OCI-LY3 (cell line): Measurements from ENCODE around the gene RMND5A.
"Not testable (repeated sequence)": the region's sequence is repeated elsewhere in the genome, so short reads cannot be mapped to it uniquely, and the experiment has no call there.

Experiments used
- H2AFZ ChIP-seq: fragments of 200-600, 300-600 bp; shearing (Covaris generic); 2 replicates; pipeline ENCODE4 v1.6.0; 2014; ENCODE audit warnings: antibody characterized with exemption, low read depth, low read length
- H3K27ac ChIP-seq: fragments of 200-600, 300-600 bp; sonication (generic); 2 replicates; pipeline ENCODE4 v1.5.1; 2014; ENCODE audit warnings: mild to moderate bottlenecking, low read length, moderate library complexity, mixed read lengths
- H3K27me3 ChIP-seq: fragments of 200-600, 300-600 bp; sonication (generic); 2 replicates; pipeline ENCODE4 v1.6.1; 2014; ENCODE audit warnings: low read depth, low read length, mixed read lengths
- H3K36me3 ChIP-seq: fragments of 200-600, 300-600 bp; sonication (generic); replicated peaks from 2 replicates; pipeline ENCODE3; 2014; ENCODE audit warnings: low read depth, low read length, mixed read lengths
- H3K4me1 ChIP-seq: fragments of 300-600, 200-600 bp; sonication (generic); 2 replicates; pipeline ENCODE4 v1.6.1; 2014; ENCODE audit warnings: low read length, mixed read lengths
- H3K4me2 ChIP-seq: fragments of 200-600, 300-600 bp; sonication (generic); 2 replicates; pipeline ENCODE4 v1.6.1; 2014; ENCODE audit warnings: low read length, mixed read lengths
- H3K4me3 ChIP-seq: fragments of 300-600, 200-600 bp; sonication (generic); 2 replicates; pipeline ENCODE4 v1.5.1; 2014; ENCODE audit warnings: antibody characterized with exemption, mild to moderate bottlenecking, low read length, moderate library complexity
- H3K79me2 ChIP-seq: fragments of 300-600, 200-600 bp; shearing (Covaris generic); 2 replicates; pipeline ENCODE4 v1.6.1; 2014; ENCODE audit warnings: mild to moderate bottlenecking, low read length, mixed read lengths
- H3K9ac ChIP-seq: fragments of 300-600, 200-600 bp; shearing (Covaris generic); 2 replicates; pipeline ENCODE4 v1.6.0; 2014; ENCODE audit warnings: mild to moderate bottlenecking, low read length, moderate library complexity
- H3K9me3 ChIP-seq: fragments of 200-600, 300-600 bp; shearing (Covaris generic); 2 replicates; pipeline ENCODE4 v1.6.1; 2014; ENCODE audit warnings: low read length, mixed read lengths; ENCODE audit not compliant: insufficient read depth
- H4K20me1 ChIP-seq: fragments of 200-600, 300-600 bp; sonication (generic); 2 replicates; pipeline ENCODE4 v1.6.1; 2016; ENCODE audit warnings: low read length, mixed read lengths; ENCODE audit not compliant: insufficient read depth

Gene RMND5A

GRCh38 chr2:86725706-86726105, 5.6 kb downstream of the RMND5A start:
- H3K27ac ChIP-seq, H2AFZ ChIP-seq, H3K4me3 ChIP-seq, H3K36me3 ChIP-seq, H3K4me2 ChIP-seq, H3K4me1 ChIP-seq, H3K9me3 ChIP-seq, H4K20me1 ChIP-seq, H3K9ac ChIP-seq, H3K27me3 ChIP-seq: not testable (repeated sequence)
- peaks cover 22% of the 10 kb centered on the region for H3K79me2 ChIP-seq

- not testable (repeated sequence) for H3K27me3 ChIP-seq, H2AFZ ChIP-seq, H3K36me3 ChIP-seq, H3K79me2 ChIP-seq, H3K4me1 ChIP-seq, H3K4me3 ChIP-seq, H3K27ac ChIP-seq, H3K9me3 ChIP-seq, H4K20me1 ChIP-seq, H3K4me2 ChIP-seq, H3K9ac ChIP-seq
Observed at GRCh38 chr2:86732040-86732525, 12.0 kb downstream of the RMND5A start.

GRCh38 chr2:86732837-86733236, 12.7 kb downstream of the RMND5A start:
- H3K9ac ChIP-seq, H3K4me2 ChIP-seq, H3K36me3 ChIP-seq, H2AFZ ChIP-seq, H3K4me3 ChIP-seq, H3K27me3 ChIP-seq, H3K9me3 ChIP-seq, H3K79me2 ChIP-seq, H4K20me1 ChIP-seq, H3K27ac ChIP-seq, H3K4me1 ChIP-seq: not testable (repeated sequence)

- not testable (repeated sequence) for H3K27ac ChIP-seq, H3K9me3 ChIP-seq, H3K36me3 ChIP-seq, H3K4me3 ChIP-seq, H3K4me1 ChIP-seq, H3K79me2 ChIP-seq, H2AFZ ChIP-seq, H3K4me2 ChIP-seq, H3K9ac ChIP-seq, H4K20me1 ChIP-seq, H3K27me3 ChIP-seq
Observed at GRCh38 chr2:86733528-86733927, 13.4 kb downstream of the RMND5A start.

GRCh38 chr2:86734896-86735295, 14.8 kb downstream of the RMND5A start:
- not testable (repeated sequence) for H2AFZ ChIP-seq, H3K9ac ChIP-seq, H4K20me1 ChIP-seq, H3K9me3 ChIP-seq, H3K36me3 ChIP-seq, H3K4me1 ChIP-seq, H3K27ac ChIP-seq, H3K4me3 ChIP-seq, H3K79me2 ChIP-seq, H3K4me2 ChIP-seq, H3K27me3 ChIP-seq

GRCh38 chr2:86739485-86739884, 19.4 kb downstream of the RMND5A start:
- H3K4me1 ChIP-seq, H2AFZ ChIP-seq, H3K4me2 ChIP-seq, H3K9ac ChIP-seq, H3K9me3 ChIP-seq, H4K20me1 ChIP-seq, H3K79me2 ChIP-seq, H3K36me3 ChIP-seq, H3K4me3 ChIP-seq, H3K27me3 ChIP-seq, H3K27ac ChIP-seq: not testable (repeated sequence)

- H3K4me2 ChIP-seq, H3K27me3 ChIP-seq, H3K9me3 ChIP-seq, H3K9ac ChIP-seq, H4K20me1 ChIP-seq, H2AFZ ChIP-seq, H3K4me3 ChIP-seq, H3K36me3 ChIP-seq, H3K4me1 ChIP-seq, H3K27ac ChIP-seq: not testable (repeated sequence)
- H3K79me2 ChIP-seq = peaks cover 10% of the 10 kb centered on the region
Observed at GRCh38 chr2:86739889-86740288, 19.8 kb downstream of the RMND5A start.

GRCh38 chr2:86741889-86742498, 21.9 kb downstream of the RMND5A start:
- H3K27me3 ChIP-seq, H3K27ac ChIP-seq, H3K4me1 ChIP-seq, H3K9ac ChIP-seq, H2AFZ ChIP-seq, H3K4me2 ChIP-seq, H3K9me3 ChIP-seq, H3K4me3 ChIP-seq: not testable (repeated sequence)
- Histone ChIP-seq H4K20me1 (0 out of 2 replicates have a peak, but pooled peaks cover 14% of the 10 kb centered on the region), H3K36me3 (peaks cover 17% of the 10 kb centered on the region), H3K79me2 (peaks cover 30% of the 10 kb centered on the region)
